Sigmoid colon (tissue), 4 donors: Measurements from ENCODE around the gene RBM45.

Experiments
- EP300 ChIP-seq, 4 donors: sonication (generic); formaldehyde crosslinking; IDR thresholded peaks; one replicate each; pipeline ENCODE4 v1.6.1; 2017; ENCODE audit warnings: antibody characterized with exemption in 4 of 4
- POLR2A ChIP-seq, 2 donors: fragments of 450-650 bp; IDR thresholded peaks; one replicate each; pipeline ENCODE4 v1.6.1; 2016; ENCODE audit warnings: antibody characterized with exemption in 2 of 2, mild to moderate bottlenecking in 2 of 2, moderate library complexity in 2 of 2
- POLR2AphosphoS5 ChIP-seq, 4 donors: sonication (generic); formaldehyde crosslinking; IDR thresholded peaks; one replicate each; pipeline ENCODE4 v1.6.1; 2017; ENCODE audit warnings: antibody characterized with exemption in 4 of 4
- TF ChIP-seq, protein P1 (sequence below), 4 experiments: fragments of 450-650 bp in 3 of 4; fragments of 200-600 bp in 1 of 4; IDR thresholded peaks; one replicate each; pipeline ENCODE4 v1.5.1; 2016 to 2019; ENCODE audit warnings: antibody characterized with exemption in 4 of 4, mild to moderate bottlenecking in 3 of 4, moderate library complexity in 2 of 4

DNA sequence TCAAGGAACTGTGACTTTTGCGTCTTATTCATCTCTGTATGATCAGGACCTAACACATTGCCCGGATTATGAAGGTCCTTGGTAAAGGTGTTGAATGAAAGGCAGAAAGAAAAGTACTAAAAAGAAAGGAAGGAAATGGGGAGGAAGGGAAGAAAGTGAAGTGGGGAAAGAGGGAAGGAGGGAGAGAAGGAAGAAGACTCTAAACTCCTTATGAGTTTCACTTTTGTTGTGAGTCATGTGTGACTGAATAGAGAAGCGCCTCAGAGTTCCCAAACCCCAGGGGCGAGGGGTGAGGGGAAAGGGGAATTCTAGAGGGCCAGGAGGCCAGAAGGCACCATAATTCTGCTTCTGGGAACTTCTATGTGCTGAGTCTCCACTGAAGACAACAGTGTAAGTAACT is 51.2 kb downstream of the RBM45 start:
- TF ChIP-seq, protein P1, sequence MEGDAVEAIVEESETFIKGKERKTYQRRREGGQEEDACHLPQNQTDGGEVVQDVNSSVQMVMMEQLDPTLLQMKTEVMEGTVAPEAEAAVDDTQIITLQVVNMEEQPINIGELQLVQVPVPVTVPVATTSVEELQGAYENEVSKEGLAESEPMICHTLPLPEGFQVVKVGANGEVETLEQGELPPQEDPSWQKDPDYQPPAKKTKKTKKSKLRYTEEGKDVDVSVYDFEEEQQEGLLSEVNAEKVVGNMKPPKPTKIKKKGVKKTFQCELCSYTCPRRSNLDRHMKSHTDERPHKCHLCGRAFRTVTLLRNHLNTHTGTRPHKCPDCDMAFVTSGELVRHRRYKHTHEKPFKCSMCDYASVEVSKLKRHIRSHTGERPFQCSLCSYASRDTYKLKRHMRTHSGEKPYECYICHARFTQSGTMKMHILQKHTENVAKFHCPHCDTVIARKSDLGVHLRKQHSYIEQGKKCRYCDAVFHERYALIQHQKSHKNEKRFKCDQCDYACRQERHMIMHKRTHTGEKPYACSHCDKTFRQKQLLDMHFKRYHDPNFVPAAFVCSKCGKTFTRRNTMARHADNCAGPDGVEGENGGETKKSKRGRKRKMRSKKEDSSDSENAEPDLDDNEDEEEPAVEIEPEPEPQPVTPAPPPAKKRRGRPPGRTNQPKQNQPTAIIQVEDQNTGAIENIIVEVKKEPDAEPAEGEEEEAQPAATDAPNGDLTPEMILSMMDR (IDR thresholded peaks at IDR 0.05): no peak
- TF ChIP-seq EP300 (IDR thresholded peaks at IDR 0.05) (no peak), POLR2A (IDR thresholded peaks at IDR 0.05) (no peak), POLR2AphosphoS5 (IDR thresholded peaks at IDR 0.05) (no peak)
